Measurements from ENCODE around the gene ANP32E.
A peak's percentile ranks its signal among the peaks of the same experiment; 100 is the strongest.

The ANP32E gene

GRCh38 chr1:150243003-150243402, 7.1 kb upstream of the ANP32E start:
- H3K27ac ChIP-seq: no peak overlapping the region
- TF ChIP-seq ZFX (IDR thresholded peaks at IDR 0.05; ENCODE audit: borderline replicate concordance) (no peak), CTCF (IDR thresholded peaks at IDR 0.05) (no peak)

GRCh38 chr1:150237746-150238145, 1.8 kb upstream of the ANP32E start:
- H3K27ac ChIP-seq: peak overlapping the region; percentile 93; the same call in 1 of the 2 replicates
- TF ChIP-seq ZFX (IDR thresholded peaks at IDR 0.05; ENCODE audit: borderline replicate concordance) (no peak), CTCF (IDR thresholded peaks at IDR 0.05) (no peak)

GRCh38 chr1:150237176-150237575, 1.3 kb upstream of the ANP32E start:
- H3K27ac ChIP-seq: peak overlapping the region; percentile 93

- peak overlapping the region; percentile 93 for H3K27ac ChIP-seq
- TF ChIP-seq CTCF (IDR thresholded peaks at IDR 0.05) (peak; percentile 49; the same call in 1 of the 2 replicates), ZFX (IDR thresholded peaks at IDR 0.05; ENCODE audit: borderline replicate concordance) (no peak)
Measured at GRCh38 chr1:150236614-150237100, 745 bp upstream of the ANP32E start.

- peak; percentile 25 for TF ChIP-seq CTCF (IDR thresholded peaks at IDR 0.05)
- TF ChIP-seq ZFX (IDR thresholded peaks at IDR 0.05; ENCODE audit: borderline replicate concordance): no peak
- H3K27ac ChIP-seq: peak overlapping the region; percentile 93
Measured at GRCh38 chr1:150235294-150235851, 539 bp downstream of the ANP32E start.

- peak overlapping the region; percentile 93 for H3K27ac ChIP-seq
- no peak; the same call in 1 of the 2 replicates for TF ChIP-seq CTCF (IDR thresholded peaks at IDR 0.05)
- TF ChIP-seq ZFX (IDR thresholded peaks at IDR 0.05; ENCODE audit: borderline replicate concordance): no peak
Measured at GRCh38 chr1:150234566-150235293, 1.2 kb downstream of the ANP32E start.

GRCh38 chr1:150234309-150234565, 1.7 kb downstream of the ANP32E start:
- peak overlapping the region; percentile 93 for H3K27ac ChIP-seq
- TF ChIP-seq CTCF (IDR thresholded peaks at IDR 0.05) (no peak), ZFX (IDR thresholded peaks at IDR 0.05; ENCODE audit: borderline replicate concordance) (no peak)

Data from 22Rv1 (cell line).